Measurements from ENCODE around the gene GDPD3. TPM values are rescaled to one million over a fixed set of nuclear protein-coding genes. Genes with fewer than 3 reads are reported as not detected.

The GDPD3 gene
- total RNA-seq, 1 donor from 2014 or later = 0.53 TPM

- DNase-seq (ENCODE audit: low read depth, low spot score) = no peak
Measured at GRCh38 chr16:30078744-30079143, 34.6 kb downstream of the GDPD3 start.

DNA sequence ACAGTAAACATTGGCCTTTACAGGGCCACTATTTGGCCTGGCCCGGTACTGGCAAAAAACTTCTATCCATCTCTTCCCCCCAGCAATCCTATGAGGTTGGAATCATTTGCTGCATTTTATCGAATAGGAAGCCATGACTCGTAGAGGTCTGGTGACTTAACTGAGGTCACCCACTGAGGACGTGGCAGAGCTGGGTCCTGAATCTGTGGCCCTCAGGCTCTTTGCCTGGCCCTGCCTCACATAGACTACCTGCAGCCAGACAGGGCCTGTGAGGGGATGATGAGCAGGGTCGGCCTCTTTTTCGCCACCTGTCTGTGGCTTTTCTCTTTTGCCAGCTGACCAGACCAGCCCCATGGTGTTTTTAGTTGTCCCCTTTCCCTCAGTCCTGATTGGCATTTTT is 35.7 kb downstream of the GDPD3 start:
- no peak for DNase-seq (ENCODE audit: low read depth, low spot score)

DNA sequence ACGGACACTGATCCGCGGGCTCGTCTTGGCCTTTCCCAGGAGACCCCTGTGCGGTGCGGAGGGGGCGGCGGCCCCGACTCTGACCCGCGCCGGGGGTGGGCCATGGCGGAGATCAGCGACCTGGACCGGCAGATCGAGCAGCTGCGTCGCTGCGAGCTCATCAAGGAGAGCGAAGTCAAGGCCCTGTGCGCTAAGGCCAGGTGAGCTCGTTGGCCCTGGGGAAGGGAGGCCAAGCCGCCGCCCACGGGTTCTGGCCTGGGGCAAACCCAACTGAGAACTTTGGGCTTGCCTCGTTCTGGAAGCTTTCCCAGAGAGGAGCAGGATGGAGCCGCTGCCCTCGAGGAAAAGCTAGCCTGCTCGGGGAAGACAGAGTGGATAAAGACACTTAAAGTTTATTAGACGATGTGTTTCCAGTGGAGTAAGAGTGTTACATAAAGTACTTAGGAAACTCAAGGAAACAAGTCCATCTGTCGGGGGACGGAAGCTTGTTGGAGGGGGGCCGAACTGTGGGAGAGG is 37.0 kb downstream of the GDPD3 start:
- no peak for DNase-seq (ENCODE audit: low read depth, low spot score)

DNA sequence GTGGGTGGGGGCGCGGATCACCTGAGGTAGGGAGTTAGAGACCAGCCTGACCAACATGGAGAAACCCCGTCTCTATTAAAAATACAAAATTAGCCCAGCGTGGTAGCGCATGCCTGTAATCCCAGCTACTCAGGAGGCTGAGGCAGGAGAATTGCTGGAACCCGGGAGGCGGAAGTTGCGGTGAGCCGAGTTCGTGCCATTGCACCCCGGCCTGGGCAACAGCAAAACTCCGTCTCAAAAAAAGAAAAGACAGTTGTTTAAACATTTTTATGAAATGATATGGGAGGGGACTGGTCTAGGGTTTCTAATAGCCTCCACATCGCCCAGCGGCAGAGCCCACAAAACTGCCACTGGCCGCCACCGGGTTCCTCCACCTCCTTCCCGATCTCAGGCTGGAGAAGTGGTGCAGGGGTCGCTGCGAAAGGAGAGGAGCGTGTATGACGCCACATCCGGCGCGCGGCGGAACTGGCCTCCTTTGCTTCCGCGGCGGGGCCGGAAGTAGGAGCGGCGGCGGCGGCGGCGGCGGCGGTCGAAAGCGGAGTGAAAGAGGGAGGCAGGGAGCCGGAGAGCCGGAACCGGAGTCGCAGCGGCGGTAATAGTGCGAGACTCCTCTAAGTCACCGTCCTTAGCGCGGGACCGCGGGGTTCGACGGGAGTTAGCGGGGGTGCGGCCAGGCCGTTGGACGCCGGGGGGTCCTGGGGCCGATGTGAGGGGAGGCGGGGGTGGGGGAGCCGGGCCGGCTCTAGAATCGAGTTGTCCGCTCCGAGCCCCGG is 37.6 kb downstream of the GDPD3 start, which contains the start of gene PPP4C:
Gene PPP4C, plus strand, starts transcription at position 492 of the 773 bp plus-strand sequence. CDS start 384 bp downstream, outside the sequence.
- DNase-seq (ENCODE audit: low read depth, low spot score) = peak; percentile 62

DNA sequence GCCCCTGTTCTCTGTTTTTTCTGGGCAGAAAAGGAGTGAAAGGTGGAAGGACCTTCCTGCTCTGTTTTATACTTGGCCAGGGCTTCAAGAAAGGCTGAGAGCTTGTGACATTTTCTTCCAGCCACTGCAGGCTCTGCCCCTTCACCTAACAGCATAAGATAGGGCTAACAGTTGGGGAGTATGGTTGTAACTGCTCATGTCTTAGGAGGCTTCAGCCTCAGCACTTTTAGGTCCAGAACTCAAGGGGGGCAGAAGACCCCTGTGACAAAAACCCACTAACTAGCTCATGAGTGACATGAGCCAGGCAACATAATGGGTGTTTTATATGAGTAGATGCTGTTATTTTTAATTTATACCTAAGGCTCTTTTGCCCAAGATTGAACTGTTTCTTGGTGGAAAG is 42.8 kb downstream of the GDPD3 start:
- no peak for DNase-seq (ENCODE audit: low read depth, low spot score)

GRCh38 chr16:30069611-30070462 is 43.5 kb downstream of the GDPD3 start:
- no peak for DNase-seq (ENCODE audit: low read depth, low spot score)

DNA sequence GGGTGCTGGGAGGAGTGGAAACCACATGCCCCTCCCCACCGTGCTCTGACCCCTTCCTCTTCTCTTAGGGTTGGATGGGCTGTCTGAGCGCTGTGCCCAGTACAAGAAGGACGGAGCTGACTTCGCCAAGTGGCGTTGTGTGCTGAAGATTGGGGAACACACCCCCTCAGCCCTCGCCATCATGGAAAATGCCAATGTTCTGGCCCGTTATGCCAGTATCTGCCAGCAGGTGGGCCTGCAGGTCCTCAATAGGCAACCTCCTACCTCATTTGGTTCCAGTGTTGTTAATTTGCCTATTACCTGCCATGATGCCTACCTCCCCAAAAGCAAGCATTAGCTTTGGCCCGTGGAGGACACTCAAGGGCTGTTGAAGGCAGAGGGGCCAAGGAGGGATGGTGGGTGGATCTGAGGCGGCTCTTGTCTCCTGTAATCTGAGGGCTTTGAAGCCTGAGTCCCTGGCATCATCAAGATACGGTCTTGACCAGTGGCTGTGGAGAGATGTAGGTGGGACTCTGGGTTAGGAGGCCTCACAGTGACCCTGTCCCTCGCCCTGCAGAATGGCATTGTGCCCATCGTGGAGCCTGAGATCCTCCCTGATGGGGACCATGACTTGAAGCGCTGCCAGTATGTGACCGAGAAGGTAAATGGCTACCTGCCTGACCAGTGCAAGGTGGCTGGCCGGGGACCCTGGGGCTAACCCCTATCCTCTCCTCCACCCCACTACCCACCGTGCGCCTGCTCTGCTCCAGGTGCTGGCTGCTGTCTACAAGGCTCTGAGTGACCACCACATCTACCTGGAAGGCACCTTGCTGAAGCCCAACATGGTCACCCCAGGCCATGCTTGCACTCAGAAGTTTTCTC is 44.4 kb downstream of the GDPD3 start:
- no peak for DNase-seq (ENCODE audit: low read depth, low spot score)

- DNase-seq (ENCODE audit: low read depth, low spot score) = no peak
Measured at GRCh38 chr16:30068333-30068732, 45.0 kb downstream of the GDPD3 start.

DNA sequence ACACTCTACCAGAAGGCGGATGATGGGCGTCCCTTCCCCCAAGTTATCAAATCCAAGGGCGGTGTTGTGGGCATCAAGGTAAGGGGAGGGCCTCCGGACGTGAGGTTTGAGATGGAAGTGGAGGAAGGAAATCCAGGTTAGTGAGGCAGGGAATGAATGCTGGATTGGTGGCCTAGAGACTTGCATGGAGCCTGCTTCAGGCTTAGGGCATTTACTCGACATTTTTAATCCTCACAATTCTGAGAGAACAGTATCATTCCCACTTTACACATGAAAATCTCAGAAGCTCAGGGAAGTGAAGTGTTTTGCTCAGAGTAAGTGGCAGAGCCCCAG is 45.8 kb downstream of the GDPD3 start:
- DNase-seq (ENCODE audit: low read depth, low spot score) = no peak

DNA sequence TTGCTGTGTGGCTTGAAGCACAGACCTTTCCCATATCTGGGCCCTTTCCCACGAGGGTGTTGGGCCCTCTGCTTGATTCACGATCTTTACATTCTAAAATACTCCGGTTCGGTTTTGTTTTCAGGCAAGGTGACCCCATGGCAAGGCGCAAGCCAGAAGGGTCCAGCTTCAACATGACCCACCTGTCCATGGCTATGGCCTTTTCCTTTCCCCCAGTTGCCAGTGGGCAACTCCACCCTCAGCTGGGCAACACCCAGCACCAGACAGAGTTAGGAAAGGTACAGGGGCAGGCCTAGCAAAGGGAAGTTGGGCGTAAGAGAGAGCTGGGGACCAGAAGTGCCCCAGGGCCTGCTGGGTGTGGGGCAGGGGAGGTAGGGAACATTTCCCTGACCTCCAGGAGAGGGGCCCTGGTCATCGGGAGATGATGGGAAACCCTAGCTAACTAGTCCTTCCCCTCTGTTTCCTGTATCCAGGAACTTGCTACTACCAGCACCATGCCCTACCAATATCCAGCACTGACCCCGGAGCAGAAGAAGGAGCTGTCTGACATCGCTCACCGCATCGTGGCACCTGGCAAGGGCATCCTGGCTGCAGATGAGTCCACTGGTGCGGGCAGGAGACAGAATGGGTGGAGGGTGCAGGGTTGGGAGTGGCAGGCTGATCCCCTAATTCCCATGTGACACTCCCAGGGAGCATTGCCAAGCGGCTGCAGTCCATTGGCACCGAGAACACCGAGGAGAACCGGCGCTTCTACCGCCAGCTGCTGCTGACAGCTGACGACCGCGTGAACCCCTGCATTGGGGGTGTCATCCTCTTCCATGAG is 46.4 kb downstream of the GDPD3 start:
- no peak for DNase-seq (ENCODE audit: low read depth, low spot score)

GRCh38 chr16:30065943-30066760 is 47.2 kb downstream of the GDPD3 start:
- DNase-seq (ENCODE audit: low read depth, low spot score) = no peak

GRCh38 chr16:30065102-30065942 is 48.0 kb downstream of the GDPD3 start, which contains the start of gene ALDOA:
Gene ALDOA (plus strand): TSS chr16:30065760. CDS start chr16:30066898, 1,138 bp downstream.
- peak; percentile 95 for DNase-seq (ENCODE audit: low read depth, low spot score)

GRCh38 chr16:30064729-30065101 is 48.6 kb downstream of the GDPD3 start:
- DNase-seq (ENCODE audit: low read depth, low spot score) = no peak

GRCh38 chr16:30063893-30064728 is 49.2 kb downstream of the GDPD3 start:
- no peak for DNase-seq (ENCODE audit: low read depth, low spot score)

- no peak for DNase-seq (ENCODE audit: low read depth, low spot score)
Measured at GRCh38 chr16:30063278-30063892, 50.0 kb downstream of the GDPD3 start.

DNA sequence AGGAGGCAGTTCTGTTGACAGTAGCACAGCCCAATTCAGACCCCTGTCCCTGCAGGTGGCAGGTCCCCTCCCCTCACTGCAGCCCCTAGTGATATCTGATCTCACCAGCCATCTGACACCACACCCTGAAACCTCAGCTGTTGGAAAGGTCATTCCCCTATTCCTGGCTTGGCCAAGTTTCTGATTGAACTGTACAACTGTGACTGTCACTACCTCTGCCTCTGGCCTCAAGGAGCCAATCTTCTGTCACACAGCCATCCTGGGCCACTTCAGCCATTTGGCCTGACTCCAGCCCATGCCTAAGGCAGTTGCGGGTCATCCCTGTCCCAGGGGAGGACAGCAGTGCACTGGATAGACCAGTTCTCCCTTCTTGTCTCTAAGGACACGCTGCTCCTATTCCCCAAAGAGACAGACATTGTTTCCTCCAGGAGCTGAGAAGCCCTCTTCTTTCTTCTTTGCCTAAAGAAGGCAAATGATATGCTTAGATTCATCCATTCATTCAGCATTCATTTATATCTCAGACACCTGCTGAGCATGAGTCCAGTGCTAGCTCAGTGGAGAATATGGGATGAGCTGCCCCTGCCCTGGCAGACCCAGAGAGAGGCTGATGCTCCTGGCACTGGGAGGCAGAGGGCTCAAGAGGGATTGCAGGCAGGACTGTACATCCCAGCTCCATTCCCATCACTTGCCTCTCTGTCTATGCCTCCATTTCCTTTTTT is 52.3 kb downstream of the GDPD3 start:
- no peak for DNase-seq (ENCODE audit: low read depth, low spot score)

DNA sequence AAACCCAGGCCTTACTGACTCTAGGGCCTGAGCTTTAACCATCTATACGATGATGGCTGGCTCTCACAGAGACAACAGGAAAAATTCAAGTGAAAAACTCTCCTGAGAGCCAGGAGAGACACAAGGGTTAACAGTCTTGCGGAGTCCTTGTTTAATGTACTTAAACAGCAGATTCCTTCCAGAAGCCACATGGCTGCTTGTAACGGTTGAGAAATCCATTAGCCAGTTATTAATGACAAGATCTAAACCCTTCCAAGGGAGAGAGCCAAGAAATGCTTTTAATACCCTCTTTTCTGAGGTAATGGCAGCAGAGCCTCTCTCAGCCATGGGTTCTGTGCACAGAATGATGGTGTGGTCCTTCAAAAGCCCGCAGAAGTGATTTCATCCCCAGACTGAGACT is 53.0 kb downstream of the GDPD3 start:
- DNase-seq (ENCODE audit: low read depth, low spot score) = no peak
